H1 (cell line): Measurements from ENCODE around the gene MRPS16. TPM values are rescaled to one million over a fixed set of nuclear protein-coding genes. Genes with fewer than 3 reads are reported as not detected.

ENCODE experiments used
- CTCF ChIA-PET: fragments of 300-600 bp; sonication (Branson Sonifier 250); formaldehyde crosslinking; loops from one replicate; lab custom pipeline; 2021; ENCODE audit not compliant: partially characterized antibody; lab: Charles Lee
- POLR2A ChIA-PET: fragments of 300-600 bp; sonication (Branson Sonifier 250); formaldehyde crosslinking; loops from one replicate; lab custom pipeline; 2021; ENCODE audit warnings: inconsistent platforms; ENCODE audit not compliant: partially characterized antibody; lab: Charles Lee
- DNase-seq, 2 experiments: peaks; one replicate each; pipeline versions ENCODE4 v3.0.0 to v3.0.0-alpha.2; 2010 to 2022; ENCODE audit warnings: low spot score in 2 of 2, low read depth in 1 of 2, mixed read lengths in 1 of 2
- FAIRE-seq: peaks from 2 replicates; lab custom pipeline; 2011; peaks lifted over from hg19 to GRCh38; lab: Jason Lieb, UNC
- H2AFZ ChIP-seq: 2 replicates; pipeline ENCODE4 v1.8.1; 2012; ENCODE audit warnings: low read length, inconsistent platforms
- H2AK5ac ChIP-seq: 2 replicates; pipeline ENCODE4 v1.6.1; 2013; ENCODE audit warnings: low read depth, low read length
- H2BK120ac ChIP-seq: replicated peaks from 2 replicates; pipeline ENCODE3; 2013; ENCODE audit warnings: low read depth, low read length, inconsistent platforms
- H2BK12ac ChIP-seq: 2 replicates; pipeline ENCODE4 v1.6.1; 2013; ENCODE audit warnings: low read depth, low read length
- H2BK15ac ChIP-seq: 2 replicates; pipeline ENCODE4 v1.6.1; 2013; ENCODE audit warnings: low read length
- H2BK20ac ChIP-seq: 2 replicates; pipeline ENCODE4 v1.6.1; 2013; ENCODE audit warnings: low read length
- H2BK5ac ChIP-seq: 2 replicates; pipeline ENCODE4 v1.6.1; 2013; ENCODE audit warnings: low read depth, low read length
- H3K14ac ChIP-seq: 2 replicates; pipeline ENCODE4 v1.6.1; 2013; ENCODE audit warnings: inconsistent platforms; ENCODE audit not compliant: insufficient read length
- H3K18ac ChIP-seq: 2 replicates; pipeline ENCODE4 v1.6.1; 2013; ENCODE audit warnings: low read length; ENCODE audit errors: extremely low read depth
- H3K23ac ChIP-seq: 2 replicates; pipeline ENCODE4 v1.6.1; 2013; ENCODE audit warnings: inconsistent platforms; ENCODE audit not compliant: insufficient read length
- H3K23me2 ChIP-seq: 2 replicates; pipeline ENCODE4 v1.6.1; 2013; ENCODE audit warnings: low read depth, low read length
- H3K27ac ChIP-seq: 2 replicates; pipeline ENCODE4 v1.6.1; 2011; ENCODE audit warnings: low read depth, low read length, inconsistent platforms
- H3K27me3 ChIP-seq, 4 experiments: replicated peaks in 1 of 4; 1 replicate in 1 of 4; 2 replicates in 3 of 4; pipeline versions ENCODE4 v1.6.1 to v1.8.1; 2011 to 2013; ENCODE audit warnings: low read length in 3 of 4, mild to moderate bottlenecking in 3 of 4, inconsistent platforms in 2 of 4, mixed read lengths in 2 of 4, moderate library complexity in 1 of 4; ENCODE audit not compliant: control insufficient read depth in 3 of 4, insufficient read depth in 3 of 4; ENCODE audit errors: extremely low read depth in 1 of 4
- H3K36me3 ChIP-seq, 4 experiments: 2 replicates each; pipeline versions ENCODE4 v1.6.1 to v1.8.1; 2011 to 2013; ENCODE audit warnings: mild to moderate bottlenecking in 4 of 4, low read length in 3 of 4, moderate library complexity in 2 of 4, control low read depth in 1 of 4, inconsistent platforms in 1 of 4; ENCODE audit not compliant: insufficient read depth in 4 of 4, control insufficient read depth in 2 of 4
- H3K4ac ChIP-seq: replicated peaks from 2 replicates; pipeline ENCODE3; 2013; ENCODE audit warnings: low read length, low read depth, mixed read lengths, inconsistent platforms; ENCODE audit not compliant: insufficient read length
- H3K4me1 ChIP-seq, 4 experiments: replicated peaks in 1 of 4; 1 replicate in 1 of 4; 2 replicates in 3 of 4; pipeline versions ENCODE4 v1.6.1 to v1.8.1; 2011 to 2013; ENCODE audit warnings: low read length in 3 of 4, inconsistent platforms in 2 of 4, mixed read lengths in 1 of 4; ENCODE audit not compliant: insufficient read depth in 4 of 4, control insufficient read depth in 3 of 4
- H3K4me2 ChIP-seq, 2 experiments: 2 replicates each; pipeline versions ENCODE4 v1.6.1 to v1.8.1; 2011 to 2013; ENCODE audit warnings: low read depth in 2 of 2, low read length in 2 of 2, control low read depth in 1 of 2, inconsistent platforms in 1 of 2, mild to moderate bottlenecking in 1 of 2; ENCODE audit not compliant: insufficient read depth in 1 of 2
- H3K4me3 ChIP-seq, 4 experiments: fragments of 200-600, 300-600 bp in 1 of 4; sonication (generic), shearing (Covaris generic), sonication (Bioruptor Twin) in 1 of 4; 2 replicates each; pipeline versions ENCODE4 v1.5.1 to v1.8.1; 2011 to 2016; ENCODE audit warnings: low read length in 4 of 4, low read depth in 3 of 4, control low read depth in 2 of 4, inconsistent platforms in 2 of 4, mild to moderate bottlenecking in 2 of 4, mixed read lengths in 1 of 4, moderate library complexity in 1 of 4; ENCODE audit not compliant: insufficient read depth in 2 of 4; ENCODE audit errors: extremely low read depth in 1 of 4
- H3K56ac ChIP-seq: replicated peaks from 2 replicates; pipeline ENCODE3; 2013; ENCODE audit warnings: low read depth, mild to moderate bottlenecking, mixed read lengths, low read length, inconsistent platforms; ENCODE audit not compliant: insufficient read length
- H3K79me1 ChIP-seq: 2 replicates; pipeline ENCODE4 v1.6.1; 2013; ENCODE audit warnings: low read depth, low read length, control low read depth
- H3K79me2 ChIP-seq, 2 experiments: 2 replicates each; pipeline versions ENCODE4 v1.6.1 to v1.8.1; 2012 to 2013; ENCODE audit warnings: low read length in 2 of 2, mild to moderate bottlenecking in 2 of 2, inconsistent platforms in 1 of 2; ENCODE audit not compliant: insufficient read depth in 2 of 2, control insufficient read depth in 1 of 2
- H3K9ac ChIP-seq, 4 experiments: replicated peaks in 1 of 4; 1 replicate in 1 of 4; 2 replicates in 3 of 4; pipeline versions ENCODE4 v1.6.1 to v1.8.1; 2011 to 2013; ENCODE audit warnings: low read depth in 3 of 4, low read length in 3 of 4, control low read depth in 2 of 4, mild to moderate bottlenecking in 2 of 4, moderate library complexity in 2 of 4, inconsistent platforms in 1 of 4; ENCODE audit errors: extremely low read depth in 1 of 4
- H3K9me3 ChIP-seq, 2 experiments: 2 replicates each; pipeline versions ENCODE4 v1.6.1 to v1.8.1; 2012 to 2013; ENCODE audit warnings: mild to moderate bottlenecking in 2 of 2, moderate library complexity in 2 of 2, control low read depth in 1 of 2, inconsistent platforms in 1 of 2, low read depth in 1 of 2, low read length in 1 of 2, mixed read lengths in 1 of 2; ENCODE audit not compliant: insufficient read depth in 2 of 2
- H4K20me1 ChIP-seq, 2 experiments: replicated peaks in 1 of 2; 2 replicates each; pipeline versions ENCODE3 to v1.8.1; 2011 to 2013; ENCODE audit warnings: inconsistent platforms in 2 of 2, low read length in 2 of 2, mild to moderate bottlenecking in 1 of 2; ENCODE audit not compliant: insufficient read depth in 2 of 2, control insufficient read depth in 1 of 2
- H4K5ac ChIP-seq: 2 replicates; pipeline ENCODE4 v1.6.1; 2013; ENCODE audit warnings: low read length, low read depth, mixed read lengths, inconsistent platforms; ENCODE audit not compliant: insufficient read length
- H4K8ac ChIP-seq: 2 replicates; pipeline ENCODE4 v1.8.0; 2013; ENCODE audit warnings: mild to moderate bottlenecking, moderate library complexity, low read length, inconsistent platforms; ENCODE audit not compliant: insufficient read depth; ENCODE audit errors: extremely low read depth
- H4K91ac ChIP-seq: replicated peaks from 2 replicates; pipeline ENCODE3; 2013; ENCODE audit warnings: low read length, mixed read lengths, inconsistent platforms; ENCODE audit not compliant: insufficient read length
- CBX8 ChIP-seq: fragments of 300-800, 300-1000 bp; sonication (generic); IDR thresholded peaks from 2 replicates; pipeline ENCODE4 v1.7.1; 2016; ENCODE audit warnings: low read depth, low read length, borderline replicate concordance
- POU5F1 ChIP-seq: IDR thresholded peaks from 2 replicates; pipeline ENCODE4 v1.6.1; 2011; ENCODE audit warnings: low read depth, mild to moderate bottlenecking, low read length, moderate library complexity
- WGBS, 2 experiments: shearing (Covaris generic) in 1 of 2; methylation state at CpG; one replicate each; pipeline versions ENCODE4 v1.1.6 to v1.1.7; 2013 to 2015; ENCODE audit warnings: low lambda C conversion rate in 2 of 2, mixed read lengths in 2 of 2, inconsistent platforms in 1 of 2, low coverage in 1 of 2, missing lambda C conversion rate in 1 of 2; ENCODE audit not compliant: insufficient replicate concordance in 2 of 2, insufficient coverage in 1 of 2, insufficient read length in 1 of 2; ENCODE audit errors: extremely low coverage in 1 of 2, missing lambda C conversion rate in 1 of 2; 5-methylcytosine and 5-hydroxymethylcytosine counted together
- polyA plus RNA-seq, 7 experiments: library from polyadenylated mRNA; depleted of rRNA in 3 of 7; stranded (reverse) in 5 of 7; unstranded in 2 of 7; fragments of >200 nt in 5 of 7; fragments of 200-250 nt in 2 of 7; gene quantifications; 1 replicate in 5 of 7; 2 replicates in 1 of 7; 4 replicates in 1 of 7; pipeline versions ENCODE4 v1.2.1 to v1.2.3, GENCODE V29; 2011 to 2013; ENCODE audit warnings: missing spikeins in 2 of 7, mixed read lengths in 2 of 7
- total RNA-seq: library from RNA; stranded (reverse); fragmentation: NEBNext Ultra II Directional; extraction: Animal tissue kit (Norgen Biotek cat#: 25700); gene quantifications from 2 replicates; pipeline ENCODE4 v1.2.1, GENCODE V29; 2021

MRPS16 gene
- total and polyA plus RNA-seq, 2 of the 8 experiments (the other 6 are each of a cell fraction or from before 2014, with no cell fraction given) = 125 to 203 TPM

GRCh38 chr10:73220989-73221388 lies 31.5 kb downstream of the MRPS16 start:
- no peak overlapping the region for H3K56ac ChIP-seq
- no peak for TF ChIP-seq CBX8
- TF ChIP-seq POU5F1 = no peak
- TF ChIP-seq, all 59 proteins: peak for 0
- no peak for FAIRE-seq
- no peak overlapping the region for H3K27ac ChIP-seq
- no peak overlapping the region for H4K8ac ChIP-seq
- H2BK15ac ChIP-seq = no peak overlapping the region
- no peak overlapping the region for H2AK5ac ChIP-seq
- no peak overlapping the region for H3K9ac ChIP-seq
- H4K91ac ChIP-seq = no peak overlapping the region
- no peak overlapping the region for H3K23ac ChIP-seq
- 71% methylated on average over 1 of the region's 1 CpG; no CpG with 5 or more reads in 1 of the 2 experiments for WGBS, 2 experiments
- H2BK20ac ChIP-seq = no peak overlapping the region
- H3K4me2 ChIP-seq = no peak overlapping the region
- no peaks in the 10 kb centered on the region for H3K79me2 ChIP-seq
- ChIA-PET CTCF (no interaction called here), POLR2A (no interaction called here)
- H3K14ac ChIP-seq = no peak overlapping the region
- H2BK120ac ChIP-seq = no peak overlapping the region
- H3K36me3 ChIP-seq = peaks cover 0 to 9% (median 1%) of the 10 kb centered on the region in 4 experiments; a peak in 3 of 8 replicates
- no peak overlapping the region for H3K18ac ChIP-seq
- H3K4me3 ChIP-seq = no peak overlapping the region
- no peaks in the 10 kb centered on the region for H3K27me3 ChIP-seq
- peaks cover 0 to 2% of the 10 kb centered on the region in 2 experiments for H4K20me1 ChIP-seq
- no peak overlapping the region for H4K5ac ChIP-seq
- no peak overlapping the region for H2BK5ac ChIP-seq
- H3K4me1 ChIP-seq = no peaks in the 10 kb centered on the region
- no peak overlapping the region for H2AFZ ChIP-seq
- H2BK12ac ChIP-seq = no peak overlapping the region
- H3K9me3 ChIP-seq = no peaks in the 10 kb centered on the region
- H3K79me1 ChIP-seq = no peaks in the 10 kb centered on the region
- DNase-seq = no peak
- no peak overlapping the region for H3K4ac ChIP-seq
- H3K23me2 ChIP-seq = no peaks in the 10 kb centered on the region
